Globus pallidus (tissue), 1 donor: ENCODE data around the gene GAPT.
"Not testable (repeated sequence)": the region's sequence is repeated elsewhere in the genome, so short reads cannot be mapped to it uniquely, and the experiment has no call there.

Source experiments
- DNase-seq: peaks from one replicate; pipeline ENCODE4 v3.0.0-alpha.2; 2015; ENCODE audit warnings: low spot score

The GAPT gene

DNA sequence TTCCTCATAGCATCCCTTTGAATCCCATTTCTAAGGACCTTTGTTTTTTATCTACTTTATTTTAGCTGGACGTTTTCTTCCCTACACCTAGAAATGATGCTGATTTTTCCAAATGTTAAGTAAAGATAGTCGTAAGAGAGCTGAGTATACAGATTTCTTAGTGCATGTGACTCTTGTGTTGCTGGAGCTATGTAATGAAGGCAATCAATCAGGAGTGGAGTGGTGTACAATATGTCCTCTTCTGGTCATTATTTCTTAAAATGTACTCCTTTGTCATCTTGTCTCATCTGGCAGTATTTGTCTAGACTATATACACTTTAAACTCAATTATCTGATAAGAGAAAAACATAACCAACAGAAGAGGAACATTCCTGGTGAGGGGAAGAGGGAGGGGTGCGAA, 13.5 kb downstream of the GAPT start:
- DNase-seq, result no peak

- DNase-seq, result no peak
Observed at GRCh38 chr5:58505502-58505901, 14.3 kb downstream of the GAPT start.

DNA sequence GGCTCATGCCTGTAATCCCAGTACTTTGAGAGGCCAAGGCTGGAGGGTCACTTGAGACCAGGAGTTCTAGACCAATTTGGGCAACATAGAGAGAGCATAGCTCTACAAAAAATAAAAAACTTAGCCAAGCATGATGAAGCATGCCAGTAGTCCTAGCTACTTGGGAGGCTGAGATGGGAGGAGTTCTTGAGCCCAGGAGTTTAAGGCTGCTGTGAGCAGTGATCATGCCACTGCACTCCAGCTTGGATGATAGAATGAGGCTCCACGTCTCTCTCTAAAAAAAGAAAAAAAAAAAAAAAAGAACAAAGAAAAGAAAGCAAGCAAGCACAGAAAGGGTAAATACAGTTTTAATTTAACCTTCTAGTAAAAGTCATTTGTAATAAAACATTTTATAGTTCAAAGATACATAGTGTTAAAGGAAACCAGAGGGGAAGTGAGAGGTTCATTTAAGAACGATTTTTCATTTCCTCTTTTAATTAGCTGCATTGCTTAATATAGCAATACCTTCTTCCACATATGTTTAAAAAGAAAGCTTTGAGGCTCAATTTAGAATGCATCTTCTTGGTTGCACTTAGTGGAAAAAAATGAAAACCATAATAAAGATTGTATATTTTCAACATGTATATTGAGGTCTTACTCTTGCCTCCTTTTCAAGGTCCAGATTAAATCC, 14.9 kb downstream of the GAPT start:
- DNase-seq, result no peak

DNA sequence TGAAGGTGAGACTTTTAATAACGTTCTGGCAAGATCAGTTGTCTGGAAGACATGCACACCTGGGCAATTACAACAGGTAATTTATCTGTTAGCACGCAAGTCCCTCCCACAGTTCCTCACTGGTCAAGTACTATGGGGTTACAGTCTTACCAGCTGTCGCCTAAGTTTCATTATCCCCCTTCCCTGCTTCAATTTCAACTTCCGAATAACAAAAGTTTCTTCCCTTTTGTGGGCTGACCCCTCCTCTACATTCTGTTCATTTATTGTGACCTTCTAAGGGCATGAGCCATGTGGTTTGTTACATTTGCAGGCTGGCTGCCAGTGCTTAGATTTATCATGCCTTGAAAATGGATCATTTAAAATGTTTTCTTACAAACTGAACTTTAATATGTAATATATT, 16.5 kb downstream of the GAPT start:
- DNase-seq, result no peak

- DNase-seq, result no peak
Observed at GRCh38 chr5:58517198-58517597, 26.0 kb downstream of the GAPT start.

DNA sequence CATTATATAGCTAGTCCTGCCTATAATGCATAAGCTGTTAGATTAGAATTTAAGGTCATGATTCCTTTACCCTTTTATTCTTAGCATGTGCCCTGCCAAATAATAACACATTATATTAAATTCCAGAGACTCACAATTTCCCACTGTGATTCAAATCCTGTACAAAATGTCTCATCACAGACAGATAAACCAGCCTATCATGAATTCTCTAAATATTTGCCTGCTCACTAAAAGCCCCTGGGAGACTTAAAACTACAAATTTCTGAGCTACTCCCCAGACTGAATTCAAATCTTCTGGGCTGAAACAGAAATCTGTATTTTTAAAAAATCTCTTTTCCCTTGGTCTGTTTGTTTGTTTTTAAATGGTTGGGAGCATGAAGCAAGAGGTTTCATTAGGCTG, 32.7 kb downstream of the GAPT start:
- DNase-seq, result no peak

- DNase-seq, result no peak
Observed at GRCh38 chr5:58524571-58524970, 33.3 kb downstream of the GAPT start.

DNA sequence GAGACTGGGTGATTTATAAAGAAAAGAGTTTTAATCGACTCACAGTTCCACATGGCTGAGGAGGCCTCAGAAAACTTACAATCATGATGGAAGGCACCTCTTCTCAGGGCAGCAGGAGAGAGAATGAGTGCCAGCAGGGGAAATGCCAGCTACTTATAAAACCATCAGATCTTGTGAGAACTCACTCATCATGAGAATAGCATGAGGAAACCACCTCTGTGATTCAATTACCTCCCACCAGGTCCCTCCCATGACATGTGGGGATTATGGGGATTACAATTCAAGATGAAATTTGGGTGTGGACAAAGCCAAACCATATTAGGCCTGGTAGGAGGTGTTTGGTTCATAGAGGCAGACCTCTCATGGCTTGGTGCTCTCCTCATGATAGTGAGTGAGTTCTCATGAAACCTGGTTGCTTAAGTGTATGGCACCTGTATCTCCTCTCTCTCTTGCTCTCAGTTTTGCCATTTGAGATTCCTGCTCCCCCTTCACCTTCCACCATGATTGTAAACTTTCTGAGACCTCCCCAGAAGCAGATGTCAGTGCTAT, 39.8 kb downstream of the GAPT start:
- no peak for DNase-seq

DNA sequence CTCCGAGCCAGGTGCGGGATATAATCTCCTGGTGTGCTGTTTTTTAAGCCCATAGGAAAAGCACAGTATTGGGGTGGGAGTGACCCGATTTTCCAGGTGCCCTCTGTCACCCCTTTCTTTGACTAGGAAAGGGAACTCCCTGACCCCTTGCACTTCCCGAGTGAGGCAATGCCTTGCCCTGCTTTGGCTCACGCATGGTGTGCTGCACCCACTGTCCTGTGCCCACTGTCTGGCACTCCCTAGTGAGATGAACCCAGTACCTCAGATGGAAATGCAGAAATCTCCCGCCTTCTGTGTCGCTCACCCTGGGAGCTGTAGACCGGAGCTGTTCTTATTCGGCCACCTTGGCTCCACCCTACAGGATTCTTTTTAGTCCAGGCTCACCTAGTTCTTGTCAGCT, 50.7 kb downstream of the GAPT start:
- not testable (repeated sequence) for DNase-seq

DNA sequence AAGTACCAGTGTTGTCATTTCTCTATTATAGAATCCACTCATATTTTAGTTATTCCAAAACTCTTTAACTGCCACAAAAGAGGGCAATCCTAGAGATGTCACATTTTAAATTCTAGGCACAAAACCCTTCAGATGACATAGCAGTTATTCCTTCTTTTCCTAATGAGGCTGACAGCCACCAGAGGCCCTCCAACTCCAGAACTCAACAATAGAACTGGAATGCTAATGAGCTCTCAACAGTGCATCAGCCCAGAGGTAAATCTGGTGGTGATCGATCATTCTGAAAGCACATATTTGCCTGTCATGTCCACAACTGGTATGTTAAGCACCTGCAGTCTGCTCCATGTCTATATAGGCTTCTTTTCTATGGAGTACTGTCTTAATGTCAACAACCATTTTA, 51.5 kb downstream of the GAPT start:
- DNase-seq, result no peak

DNA sequence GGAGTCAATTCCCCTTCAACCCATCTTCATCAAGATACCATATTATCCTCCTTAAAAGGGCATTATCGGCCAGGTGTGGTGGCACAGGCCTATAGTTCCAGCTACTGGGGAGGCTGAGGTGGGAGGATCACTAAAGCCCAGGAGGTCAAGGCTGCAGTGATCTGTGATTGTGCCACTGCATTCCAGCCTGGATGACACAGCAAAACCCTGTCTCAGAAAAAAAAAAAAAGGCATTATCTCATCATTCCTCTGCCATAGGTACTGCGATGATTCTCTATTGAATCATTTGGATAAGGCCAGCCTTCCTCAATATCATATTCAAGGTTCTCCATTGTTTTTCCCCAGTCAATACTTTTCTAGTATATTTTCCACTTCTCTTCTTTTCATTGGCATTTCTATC, 52.5 kb downstream of the GAPT start:
- no peak for DNase-seq

- no peak for DNase-seq
Observed at GRCh38 chr5:58544195-58544594, 53.0 kb downstream of the GAPT start.

- no peak for DNase-seq
Observed at GRCh38 chr5:58544926-58545325, 53.7 kb downstream of the GAPT start.

- DNase-seq, result no peak
Observed at GRCh38 chr5:58545912-58546311, 54.7 kb downstream of the GAPT start.
